GM18526 (cell line): ENCODE measurements around the gene BMPR1A.

Experiments
- POLR2A ChIP-seq: IDR thresholded peaks from 3 replicates; pipeline ENCODE4 v1.6.1; 2011; ENCODE audit not compliant: insufficient read length; ENCODE audit errors: extremely low read depth

The BMPR1A gene

GRCh38 chr10:86751477-86751876 lies 4.9 kb upstream of the BMPR1A start:
- no peak for TF ChIP-seq POLR2A

- no peak for TF ChIP-seq POLR2A
Observed at GRCh38 chr10:86752311-86752710, 4.1 kb upstream of the BMPR1A start.

- TF ChIP-seq POLR2A, result no peak
Observed at GRCh38 chr10:86753051-86753450, 3.4 kb upstream of the BMPR1A start.

GRCh38 chr10:86753638-86754434 lies 2.6 kb upstream of the BMPR1A start:
- no peak for TF ChIP-seq POLR2A

- no peak for TF ChIP-seq POLR2A
Observed at GRCh38 chr10:86755454-86755739, 1.0 kb upstream of the BMPR1A start.

- peak; percentile 10 for TF ChIP-seq POLR2A
Observed at GRCh38 chr10:86755740-86756510, 494 bp upstream of the BMPR1A start.

GRCh38 chr10:86757113-86757972 lies 924 bp downstream of the BMPR1A start:
- TF ChIP-seq POLR2A, result no peak

GRCh38 chr10:86758189-86759072 lies 2.0 kb downstream of the BMPR1A start:
- TF ChIP-seq POLR2A, result no peak

GRCh38 chr10:86759073-86759672 lies 2.8 kb downstream of the BMPR1A start:
- TF ChIP-seq POLR2A, result no peak

GRCh38 chr10:86763404-86763803 lies 7.0 kb downstream of the BMPR1A start:
- no peak for TF ChIP-seq POLR2A

GRCh38 chr10:86765548-86765947 lies 9.1 kb downstream of the BMPR1A start:
- TF ChIP-seq POLR2A, result no peak

- TF ChIP-seq POLR2A, result no peak
Observed at GRCh38 chr10:86768412-86769062, 12.1 kb downstream of the BMPR1A start.

GRCh38 chr10:86769991-86770390 lies 13.6 kb downstream of the BMPR1A start:
- no peak for TF ChIP-seq POLR2A
